ENCODE results near the gene TOLLIP.
"Not testable (repeated sequence)": the region's sequence is repeated elsewhere in the genome, so short reads cannot be mapped to it uniquely, and the experiment has no call there.

Gene TOLLIP

DNA sequence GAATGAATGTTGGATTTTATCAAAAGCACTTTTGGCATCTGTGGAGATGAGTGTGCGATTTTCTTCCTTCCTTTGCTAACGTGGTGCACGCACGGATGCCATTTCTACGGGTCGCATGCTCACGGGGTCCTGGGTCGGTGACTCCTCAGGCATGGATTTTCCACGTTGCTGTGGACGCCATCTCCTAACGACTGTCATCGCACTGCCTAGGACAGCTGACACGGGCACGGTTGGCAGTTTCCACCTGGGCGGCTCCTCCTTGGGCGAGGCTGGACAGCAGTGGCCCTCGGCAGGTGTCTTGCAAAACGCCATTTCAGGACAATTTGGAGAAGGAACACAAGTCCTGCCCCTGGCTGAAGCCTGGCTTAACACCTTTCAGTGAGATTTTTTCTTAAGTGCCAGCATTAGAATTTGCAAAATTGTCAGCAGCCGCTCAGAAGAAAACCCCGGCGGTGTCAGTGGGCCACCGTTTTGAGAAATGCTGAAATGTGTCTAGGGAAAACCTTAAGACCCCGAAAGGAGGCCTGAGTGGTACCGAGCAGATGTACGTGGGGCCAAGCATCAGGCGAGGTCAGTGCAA, 34.7 kb upstream of the TOLLIP start:
- FAIRE-seq (no peak), DNase-seq (ENCODE audit: insufficient read length, low spot score) (no peak)

- DNase-seq (ENCODE audit: insufficient read length, low spot score) (no peak), FAIRE-seq (no peak)
These were observed 34.1 kb upstream of the TOLLIP start for GRCh38 chr11:1343391-1344055.

GRCh38 chr11:1342946-1343345, 33.5 kb upstream of the TOLLIP start:
- DNase-seq (ENCODE audit: insufficient read length, low spot score) = no peak
- FAIRE-seq = no peak

GRCh38 chr11:1341928-1342524, 32.6 kb upstream of the TOLLIP start:
- DNase-seq (ENCODE audit: insufficient read length, low spot score) (no peak), FAIRE-seq (no peak)

DNA sequence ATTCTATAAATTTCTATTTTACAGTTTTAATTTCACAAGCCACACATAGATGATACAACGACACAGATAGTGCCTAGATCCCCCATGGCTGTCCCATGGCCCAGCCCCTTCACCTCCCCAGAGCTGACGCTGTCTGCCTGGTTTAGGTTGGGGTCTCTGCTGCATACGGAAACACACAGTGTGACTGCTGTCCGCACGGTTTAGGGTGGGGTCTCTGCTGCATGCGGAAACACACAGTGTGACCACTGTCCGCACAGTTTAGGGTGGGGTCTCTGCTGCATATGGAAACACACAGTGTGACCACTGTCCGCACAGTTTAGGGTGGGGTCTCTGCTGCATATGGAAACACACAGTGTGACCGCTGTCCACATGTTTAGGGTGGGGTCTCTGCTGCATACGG, 31.8 kb upstream of the TOLLIP start:
- DNase-seq (ENCODE audit: insufficient read length, low spot score); FAIRE-seq: not testable (repeated sequence)

DNA sequence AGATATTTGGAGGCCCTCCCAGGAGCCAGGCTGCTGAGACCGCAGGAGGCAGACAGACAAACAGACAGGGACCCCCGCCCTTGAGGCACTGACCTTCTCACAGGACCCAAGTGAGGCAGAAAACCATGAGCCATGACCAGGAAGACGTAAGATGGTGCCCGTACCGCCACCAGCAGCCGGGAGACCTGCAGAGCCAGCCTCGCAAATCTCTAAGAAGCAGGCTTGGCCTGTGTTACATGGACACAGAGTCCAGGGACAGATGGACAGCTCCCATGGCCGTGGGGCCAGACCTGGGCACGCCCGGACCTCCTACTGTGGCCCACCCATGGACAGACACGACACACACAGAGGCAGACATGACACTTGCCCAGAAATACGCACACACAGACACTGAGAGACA, 30.7 kb upstream of the TOLLIP start:
- FAIRE-seq (no peak), DNase-seq (ENCODE audit: insufficient read length, low spot score) (no peak)

GRCh38 chr11:1339066-1339675, 29.7 kb upstream of the TOLLIP start:
- no peak for FAIRE-seq
- no peak for DNase-seq (ENCODE audit: insufficient read length, low spot score)

DNA sequence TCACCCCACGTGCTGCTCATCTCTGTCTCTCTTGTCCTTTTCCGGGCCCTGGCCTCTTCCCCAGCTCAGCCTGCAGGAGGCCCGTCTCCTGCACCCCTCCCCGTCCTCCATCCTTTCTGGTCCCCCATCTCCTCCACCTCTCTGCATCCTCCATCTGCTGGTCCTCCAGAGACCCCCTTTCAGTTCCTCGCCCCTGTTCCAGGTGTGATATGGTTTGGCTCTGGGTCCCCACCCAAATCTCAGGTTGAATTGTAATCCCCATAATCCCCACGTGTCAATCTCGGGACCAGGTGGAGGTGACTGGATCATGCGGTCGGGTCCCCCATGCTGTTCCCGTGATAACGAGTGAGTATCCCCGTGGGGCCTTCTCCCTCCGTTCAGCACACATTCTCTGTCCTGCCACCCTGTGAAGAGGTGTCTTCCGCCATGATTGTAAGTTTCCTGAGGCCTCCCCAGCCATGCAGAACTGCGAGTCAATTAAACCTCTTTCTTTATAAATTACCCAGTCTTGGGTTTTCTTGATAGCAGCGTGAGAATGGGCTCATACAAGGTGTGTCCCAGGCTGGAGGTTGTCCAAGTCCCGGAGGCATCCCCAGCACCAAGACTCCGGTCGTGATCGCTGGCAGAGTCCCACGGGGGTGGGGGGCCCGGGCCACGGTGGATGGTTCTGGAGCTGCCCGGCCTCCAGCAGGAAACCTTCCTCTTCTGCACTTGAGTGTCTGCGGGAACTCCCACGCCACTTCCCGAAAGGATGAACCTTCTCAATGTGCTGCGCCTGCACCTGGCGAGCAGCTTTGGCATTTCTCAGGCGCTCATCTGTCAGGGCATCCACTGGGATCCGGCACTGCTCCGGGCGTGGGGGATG, 29.0 kb upstream of the TOLLIP start:
- DNase-seq (ENCODE audit: insufficient read length, low spot score) = no peak
- FAIRE-seq = no peak

DNA sequence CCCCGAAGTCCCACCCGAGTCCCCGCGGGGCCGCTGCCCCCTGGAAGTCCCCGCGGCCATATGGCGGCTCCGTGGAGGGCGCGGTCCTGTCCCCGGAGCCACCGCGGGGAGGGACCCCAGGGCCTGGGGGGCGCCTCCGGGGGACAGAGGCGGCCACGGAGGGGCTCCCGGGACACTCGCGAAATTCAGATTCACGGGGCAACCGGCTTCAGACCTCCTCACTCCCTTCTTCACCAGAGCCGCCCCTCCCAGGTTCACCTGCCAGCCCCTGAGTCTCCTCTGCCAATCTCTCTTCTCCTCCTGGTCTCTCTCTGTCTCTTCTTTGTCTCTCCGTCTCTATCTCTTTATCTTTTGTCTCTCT, 28.2 kb upstream of the TOLLIP start:
- FAIRE-seq = no peak
- no peak for DNase-seq (ENCODE audit: insufficient read length, low spot score)

DNA sequence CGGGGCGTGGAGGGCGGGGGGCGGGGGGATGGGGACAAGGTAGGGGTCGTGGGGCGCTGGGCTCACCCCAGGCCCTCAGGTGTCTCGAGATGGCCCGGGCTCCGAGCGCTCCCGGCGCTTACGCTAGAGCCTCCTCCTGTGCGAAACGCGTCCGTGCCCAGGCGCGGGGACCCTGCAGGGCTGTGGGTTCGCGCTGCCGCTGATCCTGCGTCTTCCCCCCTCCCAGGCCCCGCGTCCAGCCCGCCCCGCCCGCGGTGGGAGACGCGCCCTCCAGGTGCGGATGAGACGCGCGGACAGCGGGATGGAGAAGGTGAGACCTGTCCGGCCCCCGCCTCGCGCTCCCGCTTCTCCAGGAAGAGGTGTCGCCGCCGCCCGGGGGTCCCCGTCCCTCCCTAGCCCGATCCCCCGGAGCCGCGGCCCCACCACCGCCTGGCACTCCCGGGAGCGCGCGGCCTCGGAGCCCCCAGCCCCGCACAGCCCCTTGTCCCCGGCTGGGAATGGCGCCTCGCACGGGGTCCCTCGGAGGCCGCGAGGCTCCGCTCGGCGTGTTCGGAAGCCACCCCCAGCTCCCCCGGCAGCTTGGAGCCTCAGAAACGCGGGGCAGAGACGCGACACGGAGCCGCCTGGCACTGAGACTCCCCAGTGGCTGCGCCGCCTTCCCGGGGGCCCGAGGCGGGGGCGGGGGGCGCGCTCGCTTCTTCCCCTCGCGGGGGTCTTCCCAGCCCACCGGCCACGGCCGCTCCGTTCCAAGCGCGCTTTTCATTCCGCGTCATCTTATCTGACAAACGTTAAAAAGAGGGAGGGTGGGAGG, 27.6 kb upstream of the TOLLIP start:
- no peak for FAIRE-seq

GRCh38 chr11:1335811-1336761, 26.7 kb upstream of the TOLLIP start:
- peak; percentile 75 for DNase-seq (ENCODE audit: insufficient read length, low spot score)

More for the DNA sequence above, 27.6 kb upstream of the TOLLIP start:
- no peak for DNase-seq (ENCODE audit: insufficient read length, low spot score)

DNA sequence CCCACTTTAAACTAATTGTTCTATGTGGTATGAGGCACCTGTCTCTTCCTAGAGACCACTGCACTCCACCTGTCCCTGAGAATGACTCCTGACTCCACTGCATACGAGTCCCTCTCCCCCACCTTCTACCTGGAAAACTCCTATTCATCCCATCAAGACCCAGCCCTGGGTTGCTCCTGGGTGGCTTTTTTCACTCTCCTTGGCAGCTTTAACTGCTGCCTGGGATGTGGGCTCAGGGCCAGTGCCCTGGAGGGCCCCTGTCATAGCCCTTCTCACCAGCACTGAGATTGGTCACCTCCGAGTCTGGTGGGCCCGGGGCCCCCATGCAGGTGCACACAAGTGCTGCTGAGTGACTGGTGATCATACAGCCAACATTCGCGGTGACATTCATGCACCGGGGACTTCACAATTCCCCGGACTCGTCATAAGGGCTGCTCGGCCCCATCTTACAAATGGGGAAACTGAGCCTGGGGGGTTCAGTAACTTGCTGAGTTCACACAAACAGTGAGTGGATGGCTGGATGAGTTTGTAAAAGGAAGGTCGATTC, 25.9 kb upstream of the TOLLIP start:
- DNase-seq (ENCODE audit: insufficient read length, low spot score) (no peak), FAIRE-seq (no peak)

More at GRCh38 chr11:1335811-1336761, 26.7 kb upstream of the TOLLIP start:
- peak; percentile 84 for FAIRE-seq

GRCh38 chr11:1333860-1334259, 24.4 kb upstream of the TOLLIP start:
- FAIRE-seq = no peak
- DNase-seq (ENCODE audit: insufficient read length, low spot score) = no peak

DNA sequence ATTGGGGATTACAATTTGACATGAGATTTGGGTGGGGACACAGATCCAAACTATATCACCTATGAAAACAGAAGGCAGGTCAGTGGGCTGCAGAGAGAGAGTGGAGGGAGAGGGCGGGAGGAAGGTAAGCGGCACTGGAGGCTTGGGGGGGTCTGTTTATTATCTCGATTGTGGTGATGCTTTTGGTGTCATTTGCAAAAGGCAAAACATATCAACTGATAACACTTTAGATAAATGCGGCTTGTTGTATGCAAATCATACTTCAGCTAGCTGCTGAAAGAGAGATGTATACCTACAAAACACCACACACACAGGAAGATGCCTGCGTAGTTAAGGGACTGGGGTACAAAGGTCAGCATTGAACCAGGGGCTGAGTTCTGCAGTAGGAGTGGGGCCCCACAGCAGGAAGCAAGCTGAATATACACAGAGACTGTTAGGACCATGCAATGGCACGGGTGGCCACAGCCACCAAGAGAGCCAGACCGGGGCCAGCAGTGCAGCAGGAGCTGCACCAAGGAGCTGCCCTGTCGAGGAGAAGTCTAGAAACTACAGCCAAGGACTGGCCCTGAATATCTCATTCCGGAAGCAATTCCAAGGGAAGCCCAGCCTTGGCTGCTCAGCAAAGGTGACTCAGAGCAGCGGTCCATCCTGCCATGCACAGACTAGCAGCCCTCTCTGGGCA, 23.8 kb upstream of the TOLLIP start:
- no peak for DNase-seq (ENCODE audit: insufficient read length, low spot score)
- no peak for FAIRE-seq

DNA sequence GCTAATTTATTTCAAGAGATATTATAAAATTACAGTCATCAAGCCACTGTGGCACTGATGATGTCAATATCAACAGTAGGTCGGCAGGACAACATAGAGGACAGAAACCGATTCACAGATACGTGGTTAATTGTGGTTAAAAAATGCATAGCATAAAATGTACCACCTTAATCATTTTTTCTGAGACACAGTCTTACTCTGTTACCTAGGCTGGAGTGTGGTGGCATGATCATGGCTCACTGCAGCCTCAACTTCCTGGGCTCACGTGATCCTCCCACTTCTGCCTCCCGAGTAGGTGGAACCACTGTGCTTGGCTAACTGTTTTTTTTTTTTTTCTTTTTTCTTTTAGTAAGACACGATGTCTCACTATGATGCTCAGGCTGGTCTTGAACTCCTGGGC, 21.0 kb upstream of the TOLLIP start:
- no peak for FAIRE-seq
- DNase-seq (ENCODE audit: insufficient read length, low spot score) = no peak

DNA sequence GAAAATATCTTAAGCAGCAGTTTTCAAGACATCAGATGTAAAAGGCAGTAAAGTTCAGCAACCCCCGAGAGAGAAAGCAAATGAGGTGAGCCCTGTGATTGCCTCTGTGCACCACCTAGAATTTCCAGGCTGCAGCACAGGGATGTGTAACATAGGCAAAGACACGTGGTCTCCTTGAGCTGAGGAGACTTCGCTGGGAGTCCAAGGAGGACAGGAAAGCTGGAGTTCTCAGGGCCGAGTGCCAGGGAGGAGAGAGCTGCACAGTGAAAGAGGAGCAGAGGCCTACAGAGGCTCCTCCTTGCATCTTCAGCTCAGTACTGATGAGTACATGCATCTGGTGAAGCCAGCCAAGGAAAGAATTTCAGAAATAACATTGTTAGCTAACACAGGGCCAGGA, 17.6 kb upstream of the TOLLIP start:
- no peak for FAIRE-seq

DNA sequence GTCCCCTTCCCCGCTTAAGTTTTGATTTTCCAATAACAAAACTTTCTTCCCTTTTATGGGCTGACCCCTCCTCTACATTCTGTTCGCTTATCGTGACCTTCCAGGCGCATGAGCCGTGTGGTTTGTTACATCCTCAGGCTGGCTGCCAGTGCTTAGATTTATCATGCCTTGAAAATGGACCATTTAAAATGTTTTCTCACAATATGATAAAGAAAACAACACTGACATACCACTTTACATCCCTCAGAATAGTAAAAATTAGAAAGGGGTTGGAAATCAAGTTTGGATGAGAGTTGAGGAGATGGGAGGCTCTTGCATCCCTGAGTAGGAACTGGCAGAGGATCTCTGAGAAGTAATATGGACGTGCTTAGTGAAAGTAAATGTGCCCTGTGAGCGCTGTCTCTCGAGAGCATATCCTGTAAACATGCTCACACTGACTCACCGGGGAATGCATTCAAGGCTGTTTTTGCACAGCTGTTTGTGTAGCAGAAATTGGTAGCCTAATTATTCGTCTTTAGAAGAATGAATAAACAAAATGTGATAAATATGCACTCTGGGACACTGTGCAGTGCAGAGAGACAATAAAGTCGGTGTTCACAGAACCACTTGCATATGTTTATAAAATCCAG, 17.1 kb upstream of the TOLLIP start:
- no peak for FAIRE-seq
- DNase-seq (ENCODE audit: insufficient read length, low spot score) = no peak

More for the DNA sequence above, 17.6 kb upstream of the TOLLIP start:
- DNase-seq (ENCODE audit: insufficient read length, low spot score) = no peak

DNA sequence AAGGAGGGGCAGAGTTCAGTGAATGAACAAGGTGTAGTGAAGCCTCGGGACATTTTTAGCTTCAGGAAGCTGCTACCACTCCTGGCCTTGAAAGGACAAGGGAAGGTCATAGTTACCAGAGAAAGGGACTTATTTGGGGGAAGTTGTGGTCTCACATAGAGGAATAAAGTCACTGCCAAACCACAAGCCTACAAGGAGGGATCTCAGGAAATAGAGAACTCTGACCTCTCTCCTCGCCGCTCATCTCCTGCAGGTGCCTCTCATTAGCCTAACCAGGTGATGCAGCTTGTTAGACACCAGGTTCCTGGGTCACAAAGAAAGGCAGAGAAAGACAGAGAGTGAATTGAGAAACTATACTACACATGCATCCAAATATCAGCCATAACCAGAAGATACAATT, 14.3 kb upstream of the TOLLIP start:
- no peak for DNase-seq (ENCODE audit: insufficient read length, low spot score)
- FAIRE-seq = no peak
